GM12892 (cell line): ENCODE measurements around the gene KIAA0825.

ENCODE experiments used
- POLR2A ChIP-seq: IDR thresholded peaks from 2 replicates; pipeline ENCODE4 v1.6.1; 2011; ENCODE audit warnings: low read depth, low read length, control low read depth
- POLR2AphosphoS5 ChIP-seq: IDR thresholded peaks from 2 replicates; pipeline ENCODE4 v1.6.1; 2011; ENCODE audit warnings: low read depth, low read length, control low read depth
- TAF1 ChIP-seq: IDR thresholded peaks from 2 replicates; pipeline ENCODE4 v1.6.1; 2011; ENCODE audit warnings: low read depth, mild to moderate bottlenecking, control low read depth, low read length, borderline replicate concordance

- no peak for TF ChIP-seq POLR2A
- no peak for TF ChIP-seq TAF1
- TF ChIP-seq POLR2AphosphoS5 = no peak
These were observed 154.7 kb downstream of the KIAA0825 start for GRCh38 chr5:94463739-94464138.
